Stimulated activated CD8-positive, alpha-beta memory T cell treated with anti-CD3 and anti-CD28 coated beads, Interleukin-15, amount 100 ng/mL, for 4 hours (primary cell): ENCODE measurements around the gene IQSEC3.
"Not testable (repeated sequence)": the region's sequence is repeated elsewhere in the genome, so short reads cannot be mapped to it uniquely, and the experiment has no call there.

Source experiments
- DNase-seq, 2 donors: peaks; one replicate each; pipeline ENCODE4 v3.0.0-alpha.2; 2020; ENCODE audit warnings: low read depth in 2 of 2

Gene IQSEC3

GRCh38 chr12:214003-214741 is 147.6 kb downstream of the IQSEC3 start, which contains the start of gene SLC6A12:
TSS of gene SLC6A12 (minus strand) at chr12:214157. CDS start at chr12:209986, 4,171 bp downstream.
- DNase-seq, result no peak

GRCh38 chr12:215116-215515 is 148.5 kb downstream of the IQSEC3 start:
- DNase-seq, result no peak

GRCh38 chr12:217029-217428 is 150.5 kb downstream of the IQSEC3 start:
- not testable (repeated sequence) for DNase-seq

GRCh38 chr12:218221-218620 is 151.7 kb downstream of the IQSEC3 start:
- no peak for DNase-seq

- no peak for DNase-seq
Measured at GRCh38 chr12:218728-219590, 152.4 kb downstream of the IQSEC3 start.

- DNase-seq, result peak; percentile 1 to 3
Measured at GRCh38 chr12:219891-220352, 153.4 kb downstream of the IQSEC3 start.

GRCh38 chr12:220491-220890 is 153.9 kb downstream of the IQSEC3 start:
- no peak for DNase-seq

- no peak for DNase-seq
Measured at GRCh38 chr12:220946-221550, 154.5 kb downstream of the IQSEC3 start.

GRCh38 chr12:221736-222135 is 155.2 kb downstream of the IQSEC3 start:
- no peak for DNase-seq

- no peak for DNase-seq
Measured at GRCh38 chr12:223841-224240, 157.3 kb downstream of the IQSEC3 start.

GRCh38 chr12:224330-224729 is 157.8 kb downstream of the IQSEC3 start:
- DNase-seq, result no peak

GRCh38 chr12:225012-225411 is 158.4 kb downstream of the IQSEC3 start:
- no peak for DNase-seq

- no peak for DNase-seq
Measured at GRCh38 chr12:226401-226800, 159.8 kb downstream of the IQSEC3 start.

- no peak for DNase-seq
Measured at GRCh38 chr12:227286-227915, 160.8 kb downstream of the IQSEC3 start.
